Astrocyte (in vitro differentiated cells and primary cell): ENCODE data around the gene NUAK1. TPM values are rescaled to one million over a fixed set of nuclear protein-coding genes. Genes with fewer than 3 reads are reported as not detected.

Experiments
- DNase-seq: peaks from one replicate; pipeline ENCODE4 v3.0.0-alpha.2; 2010; ENCODE audit warnings: low read depth
- FAIRE-seq: peaks from 2 replicates; lab custom pipeline; 2011; peaks lifted over from hg19 to GRCh38; lab: Jason Lieb, UNC
- H2AFZ ChIP-seq: 2 replicates; pipeline ENCODE4 v1.6.0; 2012; ENCODE audit warnings: low read depth, low read length, inconsistent platforms
- H3K27ac ChIP-seq: 2 replicates; pipeline ENCODE4 v1.5.1; 2011; ENCODE audit warnings: low read depth, low read length, inconsistent platforms
- H3K27me3 ChIP-seq: 2 replicates; pipeline ENCODE4 v1.6.0; 2011; ENCODE audit warnings: low read length, inconsistent platforms; ENCODE audit not compliant: insufficient read depth
- H3K36me3 ChIP-seq: 2 replicates; pipeline ENCODE4 v1.5.1; 2011; ENCODE audit warnings: low read length, inconsistent platforms; ENCODE audit not compliant: insufficient read depth
- H3K4me1 ChIP-seq: 2 replicates; pipeline ENCODE4 v1.5.1; 2011; ENCODE audit warnings: low read length, inconsistent platforms; ENCODE audit not compliant: insufficient read depth
- H3K4me2 ChIP-seq: 2 replicates; pipeline ENCODE4 v1.6.0; 2012; ENCODE audit warnings: low read length, inconsistent platforms
- H3K4me3 ChIP-seq: 2 replicates; pipeline ENCODE4 v1.5.1; 2011; ENCODE audit warnings: low read depth, mild to moderate bottlenecking, low read length, inconsistent platforms; ENCODE audit not compliant: insufficient read depth
- H3K79me2 ChIP-seq: 2 replicates; pipeline ENCODE4 v1.6.0; 2012; ENCODE audit warnings: mild to moderate bottlenecking, low read length, inconsistent platforms; ENCODE audit not compliant: insufficient read depth
- H3K9ac ChIP-seq: 2 replicates; pipeline ENCODE4 v1.6.0; 2012; ENCODE audit warnings: mild to moderate bottlenecking, low read length, inconsistent platforms
- H3K9me3 ChIP-seq: 2 replicates; pipeline ENCODE4 v1.5.1; 2012; ENCODE audit warnings: low read depth, mild to moderate bottlenecking, low read length, inconsistent platforms; ENCODE audit not compliant: insufficient read depth
- H4K20me1 ChIP-seq: 2 replicates; pipeline ENCODE4 v1.6.0; 2012; ENCODE audit warnings: low read length, inconsistent platforms; ENCODE audit not compliant: insufficient read depth
- H3K27ac Mint-ChIP-seq: one replicate; pipeline ENCODE4 v1.8.0; 2021; ENCODE audit warnings: mild to moderate bottlenecking, mixed read lengths; ENCODE audit not compliant: unreplicated experiment
- H3K27me3 Mint-ChIP-seq: one replicate; pipeline ENCODE4 v1.8.0; 2021; ENCODE audit warnings: low read depth, mixed read lengths; ENCODE audit not compliant: unreplicated experiment
- H3K36me3 Mint-ChIP-seq: one replicate; pipeline ENCODE4 v1.8.0; 2021; ENCODE audit warnings: low read depth, mixed read lengths; ENCODE audit not compliant: unreplicated experiment
- H3K4me1 Mint-ChIP-seq: one replicate; pipeline ENCODE4 v1.8.0; 2021; ENCODE audit warnings: low read depth, mixed read lengths; ENCODE audit not compliant: unreplicated experiment
- H3K4me3 Mint-ChIP-seq: one replicate; pipeline ENCODE4 v1.8.0; 2021; ENCODE audit warnings: mild to moderate bottlenecking, moderate library complexity, mixed read lengths; ENCODE audit not compliant: unreplicated experiment
- H3K9me3 Mint-ChIP-seq: one replicate; pipeline ENCODE4 v1.8.0; 2021; ENCODE audit warnings: mild to moderate bottlenecking, mixed read lengths; ENCODE audit not compliant: unreplicated experiment
- EZH2 ChIP-seq: IDR thresholded peaks from 2 replicates; pipeline ENCODE4 v1.6.1; 2012; ENCODE audit warnings: mild to moderate bottlenecking, low read length, inconsistent platforms; ENCODE audit not compliant: insufficient read depth
- total RNA-seq: library from RNA; stranded (reverse); gene quantifications from 2 replicates; pipeline ENCODE4 v1.2.1, GENCODE V29; 2021
- TF ChIP-seq, protein P1 (sequence below): IDR thresholded peaks from 2 replicates; pipeline ENCODE4 v1.5.1; 2011; ENCODE audit warnings: low read depth, mild to moderate bottlenecking, inconsistent platforms, low read length, moderate library complexity; ENCODE audit not compliant: insufficient read depth

NUAK1 gene
- total RNA-seq, 1 donor from 2014 or later: 94.0 TPM

GRCh38 chr12:106025129-106025528 is 113.6 kb downstream of the NUAK1 start:
- H3K27ac Mint-ChIP-seq: no peak overlapping the region
- Histone ChIP-seq H3K4me2 (no peak overlapping the region), H2AFZ (no peak overlapping the region), H4K20me1 (no peaks in the 10 kb centered on the region), H3K27me3 (no peaks in the 10 kb centered on the region), H3K79me2 (no peaks in the 10 kb centered on the region), H3K9ac (no peak overlapping the region), H3K4me1 (peaks cover 11% of the 10 kb centered on the region), H3K9me3 (no peaks in the 10 kb centered on the region), H3K36me3 (no peaks in the 10 kb centered on the region), H3K27ac (no peak overlapping the region), H3K4me3 (no peak overlapping the region)
- no peaks in the 10 kb centered on the region for H3K27me3 Mint-ChIP-seq
- no peak for FAIRE-seq
- H3K4me3 Mint-ChIP-seq: no peak overlapping the region
- DNase-seq: no peak
- no peak for TF ChIP-seq EZH2
- TF ChIP-seq, protein P1, sequence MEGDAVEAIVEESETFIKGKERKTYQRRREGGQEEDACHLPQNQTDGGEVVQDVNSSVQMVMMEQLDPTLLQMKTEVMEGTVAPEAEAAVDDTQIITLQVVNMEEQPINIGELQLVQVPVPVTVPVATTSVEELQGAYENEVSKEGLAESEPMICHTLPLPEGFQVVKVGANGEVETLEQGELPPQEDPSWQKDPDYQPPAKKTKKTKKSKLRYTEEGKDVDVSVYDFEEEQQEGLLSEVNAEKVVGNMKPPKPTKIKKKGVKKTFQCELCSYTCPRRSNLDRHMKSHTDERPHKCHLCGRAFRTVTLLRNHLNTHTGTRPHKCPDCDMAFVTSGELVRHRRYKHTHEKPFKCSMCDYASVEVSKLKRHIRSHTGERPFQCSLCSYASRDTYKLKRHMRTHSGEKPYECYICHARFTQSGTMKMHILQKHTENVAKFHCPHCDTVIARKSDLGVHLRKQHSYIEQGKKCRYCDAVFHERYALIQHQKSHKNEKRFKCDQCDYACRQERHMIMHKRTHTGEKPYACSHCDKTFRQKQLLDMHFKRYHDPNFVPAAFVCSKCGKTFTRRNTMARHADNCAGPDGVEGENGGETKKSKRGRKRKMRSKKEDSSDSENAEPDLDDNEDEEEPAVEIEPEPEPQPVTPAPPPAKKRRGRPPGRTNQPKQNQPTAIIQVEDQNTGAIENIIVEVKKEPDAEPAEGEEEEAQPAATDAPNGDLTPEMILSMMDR: no peak
- H3K9me3 Mint-ChIP-seq: peaks cover 13% of the 10 kb centered on the region
- H3K36me3 Mint-ChIP-seq: peaks cover 5% of the 10 kb centered on the region
- peaks cover 27% of the 10 kb centered on the region for H3K4me1 Mint-ChIP-seq

GRCh38 chr12:106023039-106023438 is 115.7 kb downstream of the NUAK1 start:
- no peak for FAIRE-seq
- no peaks in the 10 kb centered on the region for H3K27me3 ChIP-seq

GRCh38 chr12:106022568-106023012 is 116.2 kb downstream of the NUAK1 start:
- H3K36me3 Mint-ChIP-seq: peaks cover 9% of the 10 kb centered on the region
- peaks cover 11% of the 10 kb centered on the region for H3K4me1 Mint-ChIP-seq

More at GRCh38 chr12:106023039-106023438, 115.7 kb downstream of the NUAK1 start:
- H3K4me2 ChIP-seq: no peak overlapping the region
- no peaks in the 10 kb centered on the region for H3K4me1 ChIP-seq
- peaks cover 15% of the 10 kb centered on the region for H3K4me1 Mint-ChIP-seq
- TF ChIP-seq EZH2: no peak
- TF ChIP-seq, protein P1: no peak
- no peaks in the 10 kb centered on the region for H3K36me3 ChIP-seq
- peak overlapping the region; percentile 49 for H3K27ac Mint-ChIP-seq
- no peaks in the 10 kb centered on the region for H3K79me2 ChIP-seq
- no peak overlapping the region for H3K4me3 Mint-ChIP-seq
- no peak overlapping the region for H2AFZ ChIP-seq
- peaks cover 5% of the 10 kb centered on the region for H3K9me3 ChIP-seq
- H3K27me3 Mint-ChIP-seq: no peaks in the 10 kb centered on the region
- H4K20me1 ChIP-seq: no peaks in the 10 kb centered on the region
- DNase-seq: no peak
- H3K27ac ChIP-seq: no peak overlapping the region
- H3K36me3 Mint-ChIP-seq: peaks cover 10% of the 10 kb centered on the region
- no peak overlapping the region for H3K4me3 ChIP-seq
- no peak overlapping the region for H3K9ac ChIP-seq
- peaks cover 20% of the 10 kb centered on the region for H3K9me3 Mint-ChIP-seq

More at GRCh38 chr12:106022568-106023012, 116.2 kb downstream of the NUAK1 start:
- Mint-ChIP-seq H3K9me3 (peaks cover 20% of the 10 kb centered on the region), H3K27ac (peak overlapping the region; percentile 49), H3K4me3 (no peak overlapping the region), H3K27me3 (no peaks in the 10 kb centered on the region)
- Histone ChIP-seq H4K20me1 (no peaks in the 10 kb centered on the region), H3K79me2 (no peaks in the 10 kb centered on the region), H3K9ac (no peak overlapping the region), H3K4me2 (no peak overlapping the region), H3K4me1 (no peaks in the 10 kb centered on the region), H3K4me3 (no peak overlapping the region), H3K36me3 (no peaks in the 10 kb centered on the region), H2AFZ (no peak overlapping the region), H3K27ac (no peak overlapping the region), H3K27me3 (no peaks in the 10 kb centered on the region), H3K9me3 (peaks cover 5% of the 10 kb centered on the region)
- DNase-seq (no peak), FAIRE-seq (no peak)
- TF ChIP-seq EZH2: no peak
- TF ChIP-seq, protein P1: no peak
